PC-9 (cell line): Measurements from ENCODE around the gene RRP9. TPM values are rescaled to one million over a fixed set of nuclear protein-coding genes. Genes with fewer than 3 reads are reported as not detected.
A peak's percentile ranks its signal among the peaks of the same experiment; 100 is the strongest.

ENCODE experiments used
- BruUV-seq: library from RNA; stranded (reverse); fragments of 400-500 nt; replicated peaks from 2 replicates; lab custom pipeline; 2021; lab: Mats Ljungman, UMichigan
- CTCF ChIA-PET: fragments of 300-600 bp; sonication (Branson Sonifier 250); formaldehyde crosslinking; loops from one replicate; lab custom pipeline; 2022; ENCODE audit warnings: antibody characterized with exemption; lab: Charles Lee
- POLR2A ChIA-PET: fragments of 300-600 bp; sonication (Branson Sonifier 250); formaldehyde crosslinking; loops from one replicate; lab custom pipeline; 2022; ENCODE audit warnings: antibody characterized with exemption; ENCODE audit not compliant: unreplicated experiment; lab: Charles Lee
- DNase-seq, 2 experiments: peaks; one replicate each; pipeline versions ENCODE4 v3.0.0 to v3.0.0-alpha.2; 2015 to 2022; ENCODE audit warnings: mixed read lengths in 1 of 2
- H2AFZ ChIP-seq: fragments of 200-600 bp; sonication (generic); 2 replicates; pipeline ENCODE4 v1.8.1; 2017; ENCODE audit warnings: antibody characterized with exemption
- H3F3A ChIP-seq: fragments of 200-600 bp; sonication (generic); 2 replicates; pipeline ENCODE4 v1.8.1; 2017; ENCODE audit warnings: antibody characterized with exemption, mild to moderate bottlenecking, low read depth; ENCODE audit not compliant: insufficient read depth
- H3K27ac ChIP-seq: fragments of 200-600 bp; sonication (generic); 2 replicates; pipeline ENCODE4 v1.6.1; 2016; ENCODE audit warnings: mixed run types
- H3K27me3 ChIP-seq: fragments of 200-600 bp; sonication (generic); 2 replicates; pipeline ENCODE4 v1.6.1; 2016; ENCODE audit warnings: low read depth, mixed run types; ENCODE audit not compliant: insufficient read depth
- H3K36me3 ChIP-seq: fragments of 200-600 bp; sonication (generic); 2 replicates; pipeline ENCODE4 v1.6.1; 2016; ENCODE audit warnings: low read depth, mixed run types
- H3K4me1 ChIP-seq: fragments of 200-600 bp; sonication (generic); replicated peaks from 2 replicates; pipeline ENCODE4 v1.6.1; 2016; ENCODE audit warnings: mixed run types; ENCODE audit not compliant: insufficient read depth
- H3K4me2 ChIP-seq: fragments of 200-600 bp; sonication (generic); 2 replicates; pipeline ENCODE4 v1.6.1; 2017; ENCODE audit warnings: mixed run types
- H3K4me3 ChIP-seq: fragments of 200-600 bp; sonication (generic); 2 replicates; pipeline ENCODE4 v1.6.1; 2016; ENCODE audit warnings: mixed run types
- H3K79me2 ChIP-seq: fragments of 200-600 bp; sonication (generic); 2 replicates; pipeline ENCODE4 v1.6.1; 2017; ENCODE audit warnings: low read depth, mixed run types
- H3K9me2 ChIP-seq: fragments of 200-600 bp; sonication (generic); 2 replicates; pipeline ENCODE4 v1.8.1; 2017; ENCODE audit warnings: mild to moderate bottlenecking; ENCODE audit not compliant: insufficient read depth
- H3K9me3 ChIP-seq: fragments of 200-600 bp; sonication (generic); 2 replicates; pipeline ENCODE4 v1.8.1; 2016; ENCODE audit warnings: low read depth; ENCODE audit not compliant: insufficient read depth
- H4K20me1 ChIP-seq: fragments of 200-600 bp; sonication (generic); 2 replicates; pipeline ENCODE4 v1.8.1; 2017; ENCODE audit not compliant: insufficient read depth
- CTCF ChIP-seq: fragments of 200-600 bp; sonication (generic); conservative IDR thresholded peaks from 2 replicates; pipeline ENCODE4 v1.6.1; 2017; ENCODE audit warnings: mixed run types, antibody characterized with exemption, mild to moderate bottlenecking, moderate library complexity
- EZH2 ChIP-seq: fragments of 200-600 bp; sonication (generic); IDR thresholded peaks from 2 replicates; pipeline ENCODE4 v1.8.0; 2017; ENCODE audit warnings: antibody characterized with exemption, low read depth
- intact Hi-C: fragments of 100-400 bp; cut with micrococcal nuclease; formaldehyde crosslinking; loops from one replicate; pipeline ENCODE4 v1.10.0; 2022; ENCODE audit not compliant: unreplicated experiment
- total RNA-seq: library from RNA; stranded (reverse); gene quantifications from 2 replicates; pipeline ENCODE4 v1.2.3, GENCODE V29; 2021

The RRP9 gene
- total RNA-seq, 1 experiment from 2014 or later, result 23.4 TPM

GRCh38 chr3:51941463-51941797 lies 274 bp downstream of the RRP9 start:
- H2AFZ ChIP-seq, result peak overlapping the region; percentile 77
- POLR2A ChIA-PET, result interaction anchor here (0.5 to 1.1 kb wide), 6 partner anchors 32 to 277 kb away, joined by 3 read pairs; partner anchors contain the start of genes ABHD14B and RPL29
- intact Hi-C loops, result loop anchor here (1.0 to 5.0 kb wide), 3 partner anchors 187 to 396 kb away; partner anchors contain the start of gene TWF2
- peaks cover 16% of the 10 kb centered on the region; the same call in 1 of the 2 replicates for H3K4me1 ChIP-seq
- peak overlapping the region; percentile 98 for H3K4me2 ChIP-seq
- no peaks in the 10 kb centered on the region for H3K9me2 ChIP-seq
- peaks cover 5% of the 10 kb centered on the region; the same call in 1 of the 2 replicates for H4K20me1 ChIP-seq
- H3K36me3 ChIP-seq, result no peaks in the 10 kb centered on the region; the same call in 1 of the 2 replicates
- CTCF ChIA-PET, result interaction anchor here (0.5 to 1.2 kb wide), 8 partner anchors 33 to 637 kb away, joined by 3 to 4 read pairs (median 3); partner anchors contain the start of genes ABHD14A and DUSP7
- H3K9me3 ChIP-seq, result no peaks in the 10 kb centered on the region
- H3K27me3 ChIP-seq, result no peaks in the 10 kb centered on the region
- DNase-seq, result no peak
- H3K79me2 ChIP-seq, result peaks cover 26% of the 10 kb centered on the region
- H3K27ac ChIP-seq, result no peak overlapping the region
- H3F3A ChIP-seq, result no peaks in the 10 kb centered on the region; the same call in 1 of the 2 replicates
- no TSS peak for BruUV-seq
- TF ChIP-seq CTCF, result no peak
- TF ChIP-seq EZH2, result no peak
- peak overlapping the region; percentile 85 for H3K4me3 ChIP-seq

GRCh38 chr3:51940648-51941462 lies 849 bp downstream of the RRP9 start:
- Histone ChIP-seq H3K4me3 (peak overlapping the region; percentile 85), H3K4me2 (peak overlapping the region; percentile 98), H2AFZ (peak overlapping the region; percentile 77; the same call in 1 of the 2 replicates), H3K4me1 (peaks cover 16% of the 10 kb centered on the region; the same call in 1 of the 2 replicates), H4K20me1 (peaks cover 5% of the 10 kb centered on the region; the same call in 1 of the 2 replicates), H3K79me2 (peaks cover 26% of the 10 kb centered on the region), H3K27me3 (no peaks in the 10 kb centered on the region), H3F3A (no peaks in the 10 kb centered on the region; the same call in 1 of the 2 replicates), H3K9me3 (no peaks in the 10 kb centered on the region), H3K9me2 (no peaks in the 10 kb centered on the region), H3K27ac (no peak overlapping the region), H3K36me3 (no peaks in the 10 kb centered on the region; the same call in 1 of the 2 replicates)
- no peak for DNase-seq
- TF ChIP-seq CTCF, result no peak
- TF ChIP-seq EZH2, result no peak
- TSS peak; percentile 43 for BruUV-seq
- ChIA-PET CTCF (interaction anchor here (0.5 to 1.2 kb wide), 8 partner anchors 34 to 637 kb away, joined by 3 to 4 read pairs (median 3); partner anchors contain the start of genes ABHD14A and DUSP7), POLR2A (interaction anchor here (0.5 to 1.1 kb wide), 6 partner anchors 33 to 278 kb away, joined by 3 read pairs; partner anchors contain the start of genes ABHD14B and RPL29)
- intact Hi-C loops, result loop anchor here (1.0 to 5.0 kb wide), 3 partner anchors 187 to 396 kb away; partner anchors contain the start of gene TWF2

- POLR2A ChIA-PET, result no interaction called here
- H3K4me2 ChIP-seq, result no peak overlapping the region
- no TSS peak for BruUV-seq
Observed at GRCh38 chr3:51938780-51939425, 2.8 kb downstream of the RRP9 start.

More at GRCh38 chr3:51938780-51939425, 2.8 kb downstream of the RRP9 start:
- no peaks in the 10 kb centered on the region for H3K9me2 ChIP-seq
- H3K36me3 ChIP-seq, result no peaks in the 10 kb centered on the region; the same call in 1 of the 2 replicates
- H3K79me2 ChIP-seq, result peaks cover 26% of the 10 kb centered on the region
- peaks cover 16% of the 10 kb centered on the region; the same call in 1 of the 2 replicates for H3K4me1 ChIP-seq
- TF ChIP-seq EZH2 (no peak), CTCF (no peak)
- no peaks in the 10 kb centered on the region for H3K27me3 ChIP-seq
- H3K9me3 ChIP-seq, result no peaks in the 10 kb centered on the region
- intact Hi-C loops, result no loop called here
- H3K4me3 ChIP-seq, result no peak overlapping the region
- no peak overlapping the region for H2AFZ ChIP-seq
- CTCF ChIA-PET, result no interaction called here
- DNase-seq, result no peak
- H3F3A ChIP-seq, result no peaks in the 10 kb centered on the region; the same call in 1 of the 2 replicates
- H4K20me1 ChIP-seq, result peaks cover 5% of the 10 kb centered on the region; the same call in 1 of the 2 replicates
- no peak overlapping the region for H3K27ac ChIP-seq
